ENCODE data around the gene CORO2A. TPM values are rescaled to one million over a fixed set of nuclear protein-coding genes. Genes with fewer than 3 reads are reported as not detected.

CORO2A gene
- total and polyA plus RNA-seq, 3 experiments from 2014 or later: 5.1 to 11.9 (median 5.1) TPM

GRCh38 chr9:98199388-98200033 lies 7.1 kb upstream of the CORO2A start:
- peak overlapping the region in 1 of 8 donors; percentile 22 for H3K27ac Mint-ChIP-seq
- no peaks in the 10 kb centered on the region for H3K27me3 ChIP-seq (ENCODE audit: insufficient read depth, low read length, poor library complexity, severe bottlenecking)
- DNase-seq: no peak
- H3K4me3 ChIP-seq (ENCODE audit: low read length): no peak overlapping the region
- CTCF ChIA-PET: no interaction called here
- H3K4me3 Mint-ChIP-seq: peak overlapping the region in 1 of 7 donors; percentile 54
- no peaks in the 10 kb centered on the region for H3K36me3 ChIP-seq (ENCODE audit: insufficient read depth, low read length)
- peaks cover 0 to 3% (median 0%) of the 10 kb centered on the region in 3 donors for H3K36me3 Mint-ChIP-seq
- no peaks in the 10 kb centered on the region for H3K9me3 Mint-ChIP-seq
- POLR2A ChIA-PET: no interaction called here
- H3K4me1 Mint-ChIP-seq: no peaks in the 10 kb centered on the region
- H3K9me3 ChIP-seq (ENCODE audit: low read length): no peaks in the 10 kb centered on the region
- H3K27ac ChIP-seq (ENCODE audit: low read depth, low read length): no peak overlapping the region
- no peaks in the 10 kb centered on the region for H3K4me1 ChIP-seq (ENCODE audit: insufficient read depth, low read length)
- no peaks in the 10 kb centered on the region for H3K27me3 Mint-ChIP-seq

- no peaks in the 10 kb centered on the region for H3K36me3 ChIP-seq (ENCODE audit: insufficient read depth, low read length)
- no peaks in the 10 kb centered on the region for H3K27me3 ChIP-seq (ENCODE audit: insufficient read depth, low read length, poor library complexity, severe bottlenecking)
- H3K27ac ChIP-seq (ENCODE audit: low read depth, low read length): no peak overlapping the region
- CTCF ChIA-PET: interaction anchor here (1.7 kb wide), 1 partner anchor 9 kb away, joined by 5 read pairs; no protein-coding TSS in a partner anchor
- H3K27ac Mint-ChIP-seq: peak overlapping the region in 2 of 8 donors; percentile 37 to 55
- POLR2A ChIA-PET: no interaction called here
- H3K9me3 Mint-ChIP-seq: no peaks in the 10 kb centered on the region
- no peak overlapping the region for H3K4me3 ChIP-seq (ENCODE audit: low read length)
- H3K4me1 Mint-ChIP-seq: peaks cover 16 to 21% (median 16%) of the 10 kb centered on the region in 3 donors
- peaks cover 0 to 5% (median 0%) of the 10 kb centered on the region in 3 donors for H3K36me3 Mint-ChIP-seq
- DNase-seq: no peak
- peaks cover 20% of the 10 kb centered on the region for H3K4me1 ChIP-seq (ENCODE audit: insufficient read depth, low read length)
- peak overlapping the region in 2 of 7 donors; percentile 37 to 56 for H3K4me3 Mint-ChIP-seq
- no peaks in the 10 kb centered on the region for H3K9me3 ChIP-seq (ENCODE audit: low read length)
- no peaks in the 10 kb centered on the region for H3K27me3 Mint-ChIP-seq
Measured at GRCh38 chr9:98195671-98196070, 3.2 kb upstream of the CORO2A start.

- Mint-ChIP-seq H3K36me3 (peaks cover 0 to 3% (median 0%) of the 10 kb centered on the region in 3 donors), H3K9me3 (no peaks in the 10 kb centered on the region), H3K27me3 (no peaks in the 10 kb centered on the region), H3K27ac (peak overlapping the region; percentile 59 to 91 (median 80)), H3K4me1 (peaks cover 33 to 42% (median 37%) of the 10 kb centered on the region in 3 donors), H3K4me3 (peak overlapping the region; percentile 85 to 91 (median 89))
- ChIA-PET POLR2A (interaction anchor here (0.6 to 3.3 kb wide), 5 partner anchors 10 to 92 kb away, joined by 3 to 19 read pairs (median 3); partner anchors contain the start of gene TBC1D2), CTCF (interaction anchor here (0.5 to 3.1 kb wide), 8 partner anchors 12 to 128 kb away, joined by 3 to 17 read pairs (median 4); partner anchors contain the start of gene TRIM14)
- Histone ChIP-seq H3K27ac (ENCODE audit: low read depth, low read length) (peak overlapping the region; percentile 51), H3K9me3 (ENCODE audit: low read length) (no peaks in the 10 kb centered on the region), H3K4me3 (ENCODE audit: low read length) (peak overlapping the region; percentile 68), H3K36me3 (ENCODE audit: insufficient read depth, low read length) (no peaks in the 10 kb centered on the region), H3K27me3 (ENCODE audit: insufficient read depth, low read length, poor library complexity, severe bottlenecking) (no peaks in the 10 kb centered on the region), H3K4me1 (ENCODE audit: insufficient read depth, low read length) (peaks cover 31% of the 10 kb centered on the region)
- DNase-seq: no peak
Measured at GRCh38 chr9:98193336-98193944, 1.0 kb upstream of the CORO2A start.

- Histone ChIP-seq H3K4me3 (ENCODE audit: low read length) (peak overlapping the region; percentile 71), H3K4me1 (ENCODE audit: insufficient read depth, low read length) (peaks cover 31% of the 10 kb centered on the region), H3K36me3 (ENCODE audit: insufficient read depth, low read length) (no peaks in the 10 kb centered on the region), H3K9me3 (ENCODE audit: low read length) (no peaks in the 10 kb centered on the region), H3K27ac (ENCODE audit: low read depth, low read length) (peak overlapping the region; percentile 47), H3K27me3 (ENCODE audit: insufficient read depth, low read length, poor library complexity, severe bottlenecking) (no peaks in the 10 kb centered on the region)
- Mint-ChIP-seq H3K4me1 (peaks cover 43 to 53% (median 47%) of the 10 kb centered on the region in 3 donors), H3K27ac (peak overlapping the region in 7 of 8 donors; percentile 14 to 86 (median 45)), H3K36me3 (peaks cover 0 to 3% (median 0%) of the 10 kb centered on the region in 3 donors), H3K9me3 (no peaks in the 10 kb centered on the region), H3K4me3 (peak overlapping the region; percentile 53 to 89 (median 79)), H3K27me3 (no peaks in the 10 kb centered on the region)
- ChIA-PET CTCF (interaction anchor here (0.7 to 3.1 kb wide), 9 partner anchors 9 to 117 kb away, joined by 3 to 17 read pairs (median 4); partner anchors contain the start of gene TRIM14), POLR2A (interaction anchor here (0.5 to 3.3 kb wide), 6 partner anchors 9 to 90 kb away, joined by 3 to 19 read pairs (median 6); partner anchors contain the start of genes TBC1D2 and TRIM14)
- peak; percentile 8 to 68 (median 42) for DNase-seq
Measured at GRCh38 chr9:98191671-98192502, 550 bp downstream of the CORO2A start.

- no peaks in the 10 kb centered on the region for H3K27me3 ChIP-seq (ENCODE audit: insufficient read depth, low read length, poor library complexity, severe bottlenecking)
- H3K27ac ChIP-seq (ENCODE audit: low read depth, low read length): peak overlapping the region; percentile 47
- Mint-ChIP-seq H3K27me3 (no peaks in the 10 kb centered on the region), H3K4me3 (peak overlapping the region; percentile 53 to 89 (median 79)), H3K36me3 (peaks cover 0 to 3% (median 0%) of the 10 kb centered on the region in 3 donors), H3K4me1 (peaks cover 43 to 55% (median 50%) of the 10 kb centered on the region in 3 donors), H3K27ac (peak overlapping the region in 6 of 8 donors; percentile 23 to 86 (median 48)), H3K9me3 (no peaks in the 10 kb centered on the region)
- ChIA-PET CTCF (interaction anchor here (1.1 to 3.1 kb wide), 6 partner anchors 8 to 116 kb away, joined by 4 to 17 read pairs (median 6); partner anchors contain the start of gene TRIM14), POLR2A (interaction anchor here (0.6 to 3.3 kb wide), 4 partner anchors 65 to 89 kb away, joined by 3 to 19 read pairs (median 9); partner anchors contain the start of genes TBC1D2 and TRIM14)
- H3K4me1 ChIP-seq (ENCODE audit: insufficient read depth, low read length): peaks cover 31% of the 10 kb centered on the region
- no peaks in the 10 kb centered on the region for H3K9me3 ChIP-seq (ENCODE audit: low read length)
- no peak for DNase-seq
- H3K4me3 ChIP-seq (ENCODE audit: low read length): peak overlapping the region; percentile 71
- H3K36me3 ChIP-seq (ENCODE audit: insufficient read depth, low read length): no peaks in the 10 kb centered on the region
Measured at GRCh38 chr9:98191181-98191608, 1.2 kb downstream of the CORO2A start.

- Histone ChIP-seq H3K4me3 (ENCODE audit: low read length) (no peak overlapping the region), H3K36me3 (ENCODE audit: insufficient read depth, low read length) (no peaks in the 10 kb centered on the region), H3K27ac (ENCODE audit: low read depth, low read length) (no peak overlapping the region), H3K27me3 (ENCODE audit: insufficient read depth, low read length, poor library complexity, severe bottlenecking) (no peaks in the 10 kb centered on the region), H3K9me3 (ENCODE audit: low read length) (no peaks in the 10 kb centered on the region), H3K4me1 (ENCODE audit: insufficient read depth, low read length) (peaks cover 31% of the 10 kb centered on the region)
- Mint-ChIP-seq H3K9me3 (no peaks in the 10 kb centered on the region), H3K36me3 (peaks cover 0 to 3% (median 0%) of the 10 kb centered on the region in 3 donors), H3K27me3 (no peaks in the 10 kb centered on the region), H3K4me1 (peaks cover 45 to 57% (median 52%) of the 10 kb centered on the region in 3 donors), H3K4me3 (peak overlapping the region; percentile 53 to 89 (median 79)), H3K27ac (peak overlapping the region in 5 of 8 donors; percentile 12 to 68 (median 63))
- DNase-seq: no peak
- ChIA-PET CTCF (interaction anchor here (1.4 to 1.6 kb wide), 3 partner anchors 13 to 116 kb away, joined by 4 to 6 read pairs (median 5); no protein-coding TSS in a partner anchor), POLR2A (interaction anchor here (0.6 to 3.3 kb wide), 3 partner anchors 65 to 89 kb away, joined by 4 to 19 read pairs (median 14); partner anchors contain the start of genes TBC1D2 and TRIM14)
Measured at GRCh38 chr9:98190757-98191105, 1.7 kb downstream of the CORO2A start.

GRCh38 chr9:98189412-98189811 lies 3.0 kb downstream of the CORO2A start:
- H3K9me3 Mint-ChIP-seq: no peaks in the 10 kb centered on the region
- Histone ChIP-seq H3K27ac (ENCODE audit: low read depth, low read length) (no peak overlapping the region), H3K4me3 (ENCODE audit: low read length) (no peak overlapping the region), H3K27me3 (ENCODE audit: insufficient read depth, low read length, poor library complexity, severe bottlenecking) (no peaks in the 10 kb centered on the region), H3K36me3 (ENCODE audit: insufficient read depth, low read length) (no peaks in the 10 kb centered on the region), H3K9me3 (ENCODE audit: low read length) (no peaks in the 10 kb centered on the region), H3K4me1 (ENCODE audit: insufficient read depth, low read length) (peaks cover 31% of the 10 kb centered on the region)
- no peak for DNase-seq
- no peaks in the 10 kb centered on the region for H3K27me3 Mint-ChIP-seq
- peaks cover 55 to 71% (median 58%) of the 10 kb centered on the region in 3 donors for H3K4me1 Mint-ChIP-seq
- CTCF ChIA-PET: interaction anchor here (0.6 to 1.2 kb wide), 2 partner anchors 11 to 16 kb away, joined by 3 read pairs; no protein-coding TSS in a partner anchor
- peak overlapping the region in 3 of 7 donors; percentile 39 to 71 (median 53) for H3K4me3 Mint-ChIP-seq
- H3K27ac Mint-ChIP-seq: peak overlapping the region in 6 of 8 donors; percentile 18 to 81 (median 41)
- H3K36me3 Mint-ChIP-seq: peaks cover 0 to 4% (median 0%) of the 10 kb centered on the region in 3 donors
- POLR2A ChIA-PET: interaction anchor here (0.7 kb wide), 1 partner anchor 20 kb away, joined by 4 read pairs; no protein-coding TSS in a partner anchor
